ENCODE data around the gene RRP12.
"Not testable (repeated sequence)": the region's sequence is repeated elsewhere in the genome, so short reads cannot be mapped to it uniquely, and the experiment has no call there.

The RRP12 gene

GRCh38 chr10:97425964-97426775 lies 25.0 kb upstream of the RRP12 start, which contains the start of gene PGAM1:
Gene PGAM1 (plus strand): TSS chr10:97426191. CDS start chr10:97426308, 117 bp downstream.
- H3K4me3 ChIP-seq (ENCODE audit: low read length, poor library complexity, severe bottlenecking) = peak within 1 kb of the TSS; percentile 99
- H3K36me3 ChIP-seq (ENCODE audit: insufficient read depth, low read length) = peaks cover 27% of the 10 kb centered on the region; the same call in 1 of the 2 replicates
- H4K20me1 ChIP-seq (ENCODE audit: insufficient read depth, low read length, poor library complexity, severe bottlenecking) = peaks cover 41% of the 10 kb centered on the region
- H3F3A ChIP-seq (ENCODE audit: low read depth) = no peaks in the 10 kb centered on the region
- H3K27me3 ChIP-seq (ENCODE audit: insufficient read depth, low read length, poor library complexity, severe bottlenecking) = peaks cover 6% of the 10 kb centered on the region
- H3K9ac ChIP-seq (ENCODE audit: low read depth, low read length, poor library complexity, severe bottlenecking) = peak within 1 kb of the TSS; percentile 97
- H3K4me1 ChIP-seq (ENCODE audit: insufficient read depth, low read length, poor library complexity, severe bottlenecking) = peaks cover 27% of the 10 kb centered on the region
- H3K4me2 ChIP-seq (ENCODE audit: low read depth, low read length, poor library complexity, severe bottlenecking) = peak within 1 kb of the TSS; percentile 99
- no peaks in the 10 kb centered on the region for H3K9me2 ChIP-seq (replicated peaks; ENCODE audit: low read depth, low read length)
- H2AFZ ChIP-seq (ENCODE audit: low read length) = peak within 1 kb of the TSS; percentile 99
- H3K9me3 ChIP-seq (ENCODE audit: insufficient read depth, low read depth, low read length) = no peaks in the 10 kb centered on the region
- TF ChIP-seq, protein P1, sequence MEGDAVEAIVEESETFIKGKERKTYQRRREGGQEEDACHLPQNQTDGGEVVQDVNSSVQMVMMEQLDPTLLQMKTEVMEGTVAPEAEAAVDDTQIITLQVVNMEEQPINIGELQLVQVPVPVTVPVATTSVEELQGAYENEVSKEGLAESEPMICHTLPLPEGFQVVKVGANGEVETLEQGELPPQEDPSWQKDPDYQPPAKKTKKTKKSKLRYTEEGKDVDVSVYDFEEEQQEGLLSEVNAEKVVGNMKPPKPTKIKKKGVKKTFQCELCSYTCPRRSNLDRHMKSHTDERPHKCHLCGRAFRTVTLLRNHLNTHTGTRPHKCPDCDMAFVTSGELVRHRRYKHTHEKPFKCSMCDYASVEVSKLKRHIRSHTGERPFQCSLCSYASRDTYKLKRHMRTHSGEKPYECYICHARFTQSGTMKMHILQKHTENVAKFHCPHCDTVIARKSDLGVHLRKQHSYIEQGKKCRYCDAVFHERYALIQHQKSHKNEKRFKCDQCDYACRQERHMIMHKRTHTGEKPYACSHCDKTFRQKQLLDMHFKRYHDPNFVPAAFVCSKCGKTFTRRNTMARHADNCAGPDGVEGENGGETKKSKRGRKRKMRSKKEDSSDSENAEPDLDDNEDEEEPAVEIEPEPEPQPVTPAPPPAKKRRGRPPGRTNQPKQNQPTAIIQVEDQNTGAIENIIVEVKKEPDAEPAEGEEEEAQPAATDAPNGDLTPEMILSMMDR (conservative IDR thresholded peaks at IDR 0.05; ENCODE audit: low read length) = peak; percentile 56
- TF ChIP-seq EZH2phosphoT487 (IDR thresholded peaks at IDR 0.05; ENCODE audit: borderline replicate concordance) = no peak
- peaks cover 60% of the 10 kb centered on the region for H3K79me2 ChIP-seq (ENCODE audit: insufficient read depth, low read length)

- H3K9ac ChIP-seq (ENCODE audit: low read depth, low read length, poor library complexity, severe bottlenecking); H3F3A ChIP-seq (ENCODE audit: low read depth); H3K4me2 ChIP-seq (ENCODE audit: low read depth, low read length, poor library complexity, severe bottlenecking): not testable (repeated sequence)
These were observed 22.6 kb upstream of the RRP12 start for GRCh38 chr10:97423757-97424098.

GRCh38 chr10:97416565-97416964 lies 15.4 kb upstream of the RRP12 start:
- peak overlapping the region; percentile 6 for H3K4me2 ChIP-seq (ENCODE audit: low read depth, low read length, poor library complexity, severe bottlenecking)
- H3F3A ChIP-seq (ENCODE audit: low read depth) = no peaks in the 10 kb centered on the region
- TF ChIP-seq, protein P1 (conservative IDR thresholded peaks at IDR 0.05; ENCODE audit: low read length) = no peak
- no peak for TF ChIP-seq EZH2phosphoT487 (IDR thresholded peaks at IDR 0.05; ENCODE audit: borderline replicate concordance)

More at GRCh38 chr10:97423757-97424098, 22.6 kb upstream of the RRP12 start:
- H3K9me2 ChIP-seq (replicated peaks; ENCODE audit: low read depth, low read length); H3K9me3 ChIP-seq (ENCODE audit: insufficient read depth, low read depth, low read length); H3K36me3 ChIP-seq (ENCODE audit: insufficient read depth, low read length); H2AFZ ChIP-seq (ENCODE audit: low read length); H3K4me3 ChIP-seq (ENCODE audit: low read length, poor library complexity, severe bottlenecking); H3K27me3 ChIP-seq (ENCODE audit: insufficient read depth, low read length, poor library complexity, severe bottlenecking): not testable (repeated sequence)
- peaks cover 36% of the 10 kb centered on the region for H3K79me2 ChIP-seq (ENCODE audit: insufficient read depth, low read length)
- H4K20me1 ChIP-seq (ENCODE audit: insufficient read depth, low read length, poor library complexity, severe bottlenecking) = peaks cover 19% of the 10 kb centered on the region
- peaks cover 11% of the 10 kb centered on the region for H3K4me1 ChIP-seq (ENCODE audit: insufficient read depth, low read length, poor library complexity, severe bottlenecking)

More at GRCh38 chr10:97416565-97416964, 15.4 kb upstream of the RRP12 start:
- Histone ChIP-seq H3K4me1 (ENCODE audit: insufficient read depth, low read length, poor library complexity, severe bottlenecking) (peaks cover 20% of the 10 kb centered on the region), H3K27me3 (ENCODE audit: insufficient read depth, low read length, poor library complexity, severe bottlenecking) (no peaks in the 10 kb centered on the region), H3K79me2 (ENCODE audit: insufficient read depth, low read length) (no peaks in the 10 kb centered on the region), H3K4me3 (ENCODE audit: low read length, poor library complexity, severe bottlenecking) (no peak overlapping the region), H2AFZ (ENCODE audit: low read length) (no peak overlapping the region), H3K9me2 (replicated peaks; ENCODE audit: low read depth, low read length) (no peaks in the 10 kb centered on the region), H3K9me3 (ENCODE audit: insufficient read depth, low read depth, low read length) (no peaks in the 10 kb centered on the region), H3K36me3 (ENCODE audit: insufficient read depth, low read length) (no peaks in the 10 kb centered on the region), H3K9ac (ENCODE audit: low read depth, low read length, poor library complexity, severe bottlenecking) (no peak overlapping the region), H4K20me1 (ENCODE audit: insufficient read depth, low read length, poor library complexity, severe bottlenecking) (no peaks in the 10 kb centered on the region)
